GM21825 (cell line): ENCODE measurements around the gene TGM6.
A peak's percentile ranks its signal among the peaks of the same experiment; 100 is the strongest.

Experiments used
- ATAC-seq: cut with Tn5 transposase; IDR thresholded peaks from one replicate; pipeline ENCODE4 v1.9.1; 2021; ENCODE audit warnings: mild to moderate bottlenecking, moderate library complexity; ENCODE audit not compliant: unreplicated experiment

TGM6 gene

GRCh38 chr20:2451939-2452732, 71.4 kb downstream of the TGM6 start:
- no peak for ATAC-seq

GRCh38 chr20:2453792-2454191, 73.1 kb downstream of the TGM6 start:
- no peak for ATAC-seq

GRCh38 chr20:2455771-2456497, 75.2 kb downstream of the TGM6 start:
- ATAC-seq = no peak

GRCh38 chr20:2458919-2459499, 78.3 kb downstream of the TGM6 start:
- ATAC-seq = no peak

- no peak for ATAC-seq
Observed at GRCh38 chr20:2459981-2460751, 79.5 kb downstream of the TGM6 start.

GRCh38 chr20:2460752-2461424, 80.2 kb downstream of the TGM6 start:
- ATAC-seq = no peak

- ATAC-seq = no peak
Observed at GRCh38 chr20:2462484-2462883, 81.8 kb downstream of the TGM6 start.

GRCh38 chr20:2463616-2464365, 83.1 kb downstream of the TGM6 start:
- no peak for ATAC-seq

- no peak for ATAC-seq
Observed at GRCh38 chr20:2465100-2465499, 84.4 kb downstream of the TGM6 start.

GRCh38 chr20:2467412-2467811, 86.7 kb downstream of the TGM6 start:
- no peak for ATAC-seq

GRCh38 chr20:2468581-2469407, 88.1 kb downstream of the TGM6 start:
- ATAC-seq = no peak

- ATAC-seq = peak; percentile 30
Observed at GRCh38 chr20:2469991-2470422, 89.3 kb downstream of the TGM6 start.

GRCh38 chr20:2470423-2471193, 89.9 kb downstream of the TGM6 start, which contains the start of gene SNRPB:
Gene SNRPB (minus strand): TSS chr20:2470789. CDS start chr20:2470690, 99 bp downstream.
- peak; percentile 95 for ATAC-seq

- no peak for ATAC-seq
Observed at GRCh38 chr20:2473516-2473915, 92.8 kb downstream of the TGM6 start.

GRCh38 chr20:2475850-2476741, 95.4 kb downstream of the TGM6 start:
- ATAC-seq = no peak

- no peak for ATAC-seq
Observed at GRCh38 chr20:2476742-2477615, 96.3 kb downstream of the TGM6 start.
